Urinary bladder (tissue), 4 donors: ENCODE data around the gene PAXIP1. TPM values are rescaled to one million over a fixed set of nuclear protein-coding genes. Genes with fewer than 3 reads are reported as not detected.
A peak's percentile ranks its signal among the peaks of the same experiment; 100 is the strongest.

Experiments
- DNase-seq: peaks from one replicate; pipeline ENCODE4 v3.0.0-alpha.2; 2015; ENCODE audit errors: extremely low spot score
- H3K27ac ChIP-seq: one replicate; pipeline ENCODE4 v1.5.1; 2013; ENCODE audit warnings: low read depth, mild to moderate bottlenecking, moderate library complexity
- H3K36me3 ChIP-seq: one replicate; pipeline ENCODE4 v1.6.1; 2013; ENCODE audit warnings: mild to moderate bottlenecking, moderate library complexity; ENCODE audit not compliant: insufficient read depth
- H3K4me1 ChIP-seq: one replicate; pipeline ENCODE4 v1.6.1; 2013; ENCODE audit warnings: mild to moderate bottlenecking, moderate library complexity; ENCODE audit not compliant: insufficient read depth
- H3K4me3 ChIP-seq: one replicate; pipeline ENCODE4 v1.5.1; 2013; ENCODE audit warnings: low read depth, low read length
- WGBS: extraction: QIAGEN DNeasy Blood & Tissue Kit; methylation state at CpG from one replicate; pipeline ENCODE4 v1.1.7; 2013; 5-methylcytosine and 5-hydroxymethylcytosine counted together
- polyA plus RNA-seq: library from polyadenylated mRNA; stranded (reverse); fragments of 200-250 nt; gene quantifications from one replicate; pipeline ENCODE4 v1.2.3, GENCODE V29; 2013
- total RNA-seq: library from RNA; depleted of rRNA; stranded (reverse); fragments of >200 nt; gene quantifications from one replicate; pipeline ENCODE4 v1.2.3, GENCODE V29; 2014
- donor health status: healthy with polysubstance abuse.
- donor health status: healthy.

PAXIP1 gene
- total and polyA plus RNA-seq, 2 donors, result 6.8 to 15.2 TPM

DNA sequence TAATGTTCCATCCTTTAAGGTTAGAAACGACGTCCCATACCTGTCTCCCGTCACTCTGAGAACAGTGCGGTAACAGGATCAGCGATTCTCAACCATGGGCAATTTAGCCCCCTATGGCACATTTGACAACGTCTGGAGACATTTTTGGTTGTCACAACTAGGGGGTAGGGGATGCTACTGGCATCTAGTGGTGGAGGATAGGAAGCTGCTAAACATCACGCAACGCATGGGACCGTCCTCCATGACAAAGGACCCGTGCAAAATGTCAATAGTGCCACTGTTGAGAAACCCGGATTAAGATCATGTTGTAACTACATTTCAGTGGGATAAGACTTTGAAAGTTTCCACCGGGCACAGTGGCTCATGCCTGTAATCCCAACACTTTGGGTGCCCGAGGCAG, 5.0 kb upstream of the PAXIP1 start:
- Histone ChIP-seq H3K36me3 (no peaks in the 10 kb centered on the region), H3K27ac (no peak overlapping the region), H3K4me1 (no peaks in the 10 kb centered on the region), H3K4me3 (no peak overlapping the region)
- WGBS, result 63% methylated on average over 13 of the region's 13 CpGs
- DNase-seq, result no peak

GRCh38 chr7:155003376-155004214, 671 bp upstream of the PAXIP1 start:
- WGBS, result under 1% methylated on average over 77 of the region's 78 CpGs
- Histone ChIP-seq H3K4me3 (peak overlapping the region; percentile 99), H3K27ac (peak overlapping the region; percentile 94), H3K4me1 (peaks cover 2% of the 10 kb centered on the region), H3K36me3 (no peaks in the 10 kb centered on the region)
- DNase-seq, result peak; percentile 26

- DNase-seq, result no peak
- Histone ChIP-seq H3K4me1 (peaks cover 2% of the 10 kb centered on the region), H3K4me3 (peak overlapping the region; percentile 99), H3K27ac (peak overlapping the region; percentile 94), H3K36me3 (no peaks in the 10 kb centered on the region)
- under 1% methylated on average over 103 of the region's 104 CpGs for WGBS
Observed at GRCh38 chr7:155002411-155003091, 373 bp downstream of the PAXIP1 start.

DNA sequence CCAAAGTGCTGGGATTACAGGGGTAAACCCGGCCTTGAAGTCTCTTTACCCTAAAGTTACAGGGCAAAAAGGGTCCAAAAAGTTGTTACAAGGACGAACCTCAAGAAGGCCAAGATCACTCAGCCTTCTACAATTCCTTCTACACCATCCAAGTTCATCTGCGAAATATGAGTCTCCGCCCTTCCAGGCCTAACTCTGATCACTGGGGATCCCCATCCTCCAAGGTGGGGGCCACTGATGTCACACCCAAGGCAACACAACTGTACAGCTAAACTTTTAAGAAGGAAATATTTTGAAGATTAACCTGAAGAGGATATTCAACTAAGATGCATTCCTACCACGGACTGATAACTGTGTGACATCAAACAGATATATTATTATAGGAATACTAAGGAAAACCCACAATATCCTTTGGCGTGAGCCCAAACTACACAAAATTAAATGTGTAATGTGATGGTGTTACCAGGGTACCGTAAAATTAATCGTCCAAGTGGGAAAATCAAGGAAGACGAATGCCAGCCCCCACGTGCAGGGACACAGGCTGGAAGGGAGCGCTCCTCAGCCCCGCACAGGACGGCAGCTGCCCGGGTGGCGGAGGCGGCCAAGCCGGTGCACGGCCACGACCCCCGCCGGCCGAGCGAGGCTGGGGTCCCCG, 1.0 kb downstream of the PAXIP1 start:
- Histone ChIP-seq H3K4me3 (peak overlapping the region; percentile 99), H3K36me3 (no peaks in the 10 kb centered on the region), H3K4me1 (peaks cover 2% of the 10 kb centered on the region), H3K27ac (no peak overlapping the region)
- 14% methylated on average over 24 of the region's 24 CpGs for WGBS
- no peak for DNase-seq

DNA sequence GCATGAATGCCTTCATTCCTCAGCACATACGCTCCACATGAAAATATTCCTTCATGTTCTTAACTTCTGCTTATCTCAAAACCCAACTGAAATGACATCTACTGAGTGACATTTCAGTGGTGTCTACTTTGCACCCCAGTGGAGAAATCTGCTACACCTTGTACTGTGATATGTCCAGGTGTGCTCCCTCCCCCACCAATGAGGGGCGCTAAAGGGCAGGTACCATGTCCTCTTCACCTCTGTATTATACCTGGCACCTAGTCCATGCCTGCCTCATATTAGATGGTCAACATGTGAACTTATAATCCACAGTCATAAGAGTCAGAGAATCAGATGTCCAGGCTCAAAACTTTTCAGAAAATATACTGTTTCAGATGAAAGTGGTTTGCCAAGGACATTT, 2.1 kb downstream of the PAXIP1 start:
- Histone ChIP-seq H3K4me3 (no peak overlapping the region), H3K27ac (no peak overlapping the region), H3K36me3 (no peaks in the 10 kb centered on the region), H3K4me1 (peaks cover 2% of the 10 kb centered on the region)
- 79% methylated on average over 2 of the region's 2 CpGs for WGBS
- no peak for DNase-seq

- Histone ChIP-seq H3K4me1 (peaks cover 2% of the 10 kb centered on the region), H3K36me3 (no peaks in the 10 kb centered on the region), H3K4me3 (no peak overlapping the region), H3K27ac (no peak overlapping the region)
- no peak for DNase-seq
- WGBS, result 97% methylated on average over 3 of the region's 3 CpGs
Observed at GRCh38 chr7:154998481-154998880, 4.4 kb downstream of the PAXIP1 start.

GRCh38 chr7:154997840-154998370, 5.0 kb downstream of the PAXIP1 start:
- DNase-seq, result no peak
- no peak overlapping the region for H3K4me3 ChIP-seq
- peaks cover 2% of the 10 kb centered on the region for H3K4me1 ChIP-seq
- whole genome bisulfite sequencing, result 87% methylated on average over 10 of the region's 10 CpGs
- no peak overlapping the region for H3K27ac ChIP-seq
- no peaks in the 10 kb centered on the region for H3K36me3 ChIP-seq

GRCh38 chr7:154996756-154997155, 6.2 kb downstream of the PAXIP1 start:
- WGBS, result 95% methylated on average over 4 of the region's 4 CpGs
- H3K36me3 ChIP-seq, result no peaks in the 10 kb centered on the region
- H3K4me1 ChIP-seq, result peaks cover under 1% of the 10 kb centered on the region
- DNase-seq, result no peak
- no peak overlapping the region for H3K4me3 ChIP-seq
- no peak overlapping the region for H3K27ac ChIP-seq

DNA sequence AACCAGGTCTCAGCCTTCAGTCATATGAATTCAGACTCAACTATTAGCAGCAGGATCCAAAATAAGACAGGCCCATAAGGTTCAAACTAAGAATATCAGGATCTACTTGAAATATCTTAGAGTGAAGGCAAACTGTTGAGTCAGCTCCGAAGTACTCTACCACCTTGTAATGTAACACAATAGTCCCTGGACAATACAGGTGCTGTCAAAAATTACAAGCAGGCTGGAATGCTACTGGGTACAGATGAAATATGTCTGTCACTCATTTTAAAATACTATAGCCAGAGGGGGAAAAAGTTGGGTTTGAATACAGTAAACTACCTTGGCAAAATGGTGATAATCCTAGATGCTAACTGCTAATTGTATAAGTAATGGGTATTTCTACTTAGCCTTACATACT, 6.8 kb downstream of the PAXIP1 start:
- Histone ChIP-seq H3K27ac (no peak overlapping the region), H3K4me3 (no peak overlapping the region), H3K4me1 (no peaks in the 10 kb centered on the region), H3K36me3 (no peaks in the 10 kb centered on the region)
- 92% methylated on average over 1 of the region's 1 CpG for WGBS
- DNase-seq, result no peak

DNA sequence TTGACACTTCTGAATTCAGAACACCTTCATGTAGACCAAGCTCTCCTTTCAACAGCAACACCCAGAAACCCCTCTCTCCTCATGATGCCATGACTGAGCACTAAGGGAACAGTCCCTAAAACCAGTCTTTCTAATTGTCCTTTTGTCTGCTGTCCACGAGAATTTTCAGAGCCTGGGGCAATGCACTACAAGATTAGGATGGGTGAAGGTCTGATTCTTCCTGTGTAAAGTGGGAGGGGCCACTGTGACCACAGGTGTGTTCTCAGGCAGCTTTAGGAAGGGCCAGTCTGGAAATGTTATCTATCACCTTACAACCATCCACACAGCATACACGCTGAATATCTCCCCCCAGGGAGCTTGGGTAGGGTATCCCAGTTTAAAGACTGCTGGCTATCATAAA, 7.9 kb downstream of the PAXIP1 start:
- Histone ChIP-seq H3K4me1 (no peaks in the 10 kb centered on the region), H3K27ac (no peak overlapping the region), H3K4me3 (no peak overlapping the region), H3K36me3 (peaks cover 2% of the 10 kb centered on the region)
- DNase-seq, result no peak
- 82% methylated on average over 2 of the region's 2 CpGs for WGBS

DNA sequence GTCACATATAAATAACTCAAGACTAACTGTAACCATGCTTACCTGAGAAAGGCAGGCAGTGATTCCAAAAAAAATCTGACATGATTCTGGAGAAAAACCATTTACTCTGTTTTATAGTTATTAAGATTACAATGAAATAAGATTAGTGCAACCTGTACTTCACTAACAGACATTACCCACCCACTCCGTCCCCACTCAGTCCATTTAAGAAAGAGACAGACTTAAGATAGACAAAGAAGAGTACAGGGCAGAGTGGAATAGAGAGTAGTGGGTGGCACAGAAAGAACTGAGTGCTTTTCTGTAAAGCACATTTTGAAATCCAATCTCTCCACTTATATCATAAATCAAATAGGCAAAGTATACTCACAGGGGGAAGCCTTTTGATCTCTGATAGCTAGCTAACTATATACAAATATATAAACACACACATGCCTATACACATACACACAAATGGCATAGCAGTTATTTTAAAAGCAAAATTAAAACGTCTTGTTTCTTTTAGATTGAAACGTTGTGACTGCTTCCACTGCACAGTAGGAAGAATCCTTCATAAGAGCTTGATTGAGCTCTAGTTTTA, 11.9 kb downstream of the PAXIP1 start:
- H3K36me3 ChIP-seq, result peaks cover 2% of the 10 kb centered on the region
- H3K4me3 ChIP-seq, result no peak overlapping the region
- no peak for DNase-seq
- H3K4me1 ChIP-seq, result no peaks in the 10 kb centered on the region
- no peak overlapping the region for H3K27ac ChIP-seq
- 64% methylated on average over 3 of the region's 3 CpGs for WGBS

- peaks cover 2% of the 10 kb centered on the region for H3K36me3 ChIP-seq
- DNase-seq, result no peak
- no peak overlapping the region for H3K4me3 ChIP-seq
- 59% methylated on average over 3 of the region's 3 CpGs for WGBS
- no peaks in the 10 kb centered on the region for H3K4me1 ChIP-seq
- no peak overlapping the region for H3K27ac ChIP-seq
Observed at GRCh38 chr7:154987571-154987970, 15.4 kb downstream of the PAXIP1 start.

DNA sequence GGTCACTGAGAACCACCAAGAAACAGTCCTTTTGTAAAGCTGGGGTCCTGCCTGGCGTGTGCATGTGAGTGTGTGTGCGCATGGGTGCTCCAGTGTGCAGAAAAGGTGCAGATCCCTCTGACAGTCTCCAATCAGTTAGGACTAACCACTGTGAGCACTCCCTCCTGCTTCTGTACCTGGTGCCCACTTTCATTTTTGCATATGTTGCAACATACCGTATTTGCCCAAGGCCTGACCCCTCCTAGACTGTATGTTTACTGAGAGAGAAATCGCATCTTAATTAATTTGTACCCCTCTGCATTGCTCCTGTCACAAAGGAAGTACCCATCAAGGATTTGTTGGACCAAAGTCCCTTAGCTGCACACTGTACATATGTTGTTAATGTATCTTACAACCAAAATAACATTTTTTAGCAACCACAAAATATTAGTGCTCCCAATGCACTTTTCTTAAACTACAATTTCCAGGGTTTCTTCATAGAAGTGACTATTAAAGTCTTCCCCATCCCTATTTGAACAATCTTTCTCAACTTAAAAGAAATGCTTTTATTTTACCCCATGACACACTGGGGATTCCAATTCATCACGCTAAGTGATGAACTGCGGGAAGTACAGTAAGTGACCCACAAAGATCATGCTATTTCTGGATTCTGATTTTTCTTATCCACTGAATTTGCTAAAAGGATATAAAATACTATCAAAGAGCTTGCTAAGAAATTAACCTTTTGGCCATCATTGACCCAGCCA, 16.6 kb downstream of the PAXIP1 start:
- Histone ChIP-seq H3K4me3 (no peak overlapping the region), H3K4me1 (no peaks in the 10 kb centered on the region), H3K36me3 (peaks cover 2% of the 10 kb centered on the region), H3K27ac (no peak overlapping the region)
- DNase-seq, result no peak
- whole genome bisulfite sequencing, result 97% methylated on average over 6 of the region's 6 CpGs
